Right lobe of liver (tissue), 4 donors: ENCODE results near the gene LGR5.

Experiments used
- POLR2A ChIP-seq: fragments of 450-650 bp; IDR thresholded peaks from one replicate; pipeline ENCODE4 v1.6.1; 2017; ENCODE audit warnings: antibody characterized with exemption, mild to moderate bottlenecking
- TF ChIP-seq, protein P1 (sequence below), 4 donors: fragments of 200-600 bp in 3 of 4; fragments of 450-650 bp in 1 of 4; IDR thresholded peaks; one replicate each; pipeline versions ENCODE4 v1.5.1 to v1.8.0; 2016 to 2022; ENCODE audit warnings: antibody characterized with exemption in 4 of 4, mild to moderate bottlenecking in 2 of 4
- donor health status: DM: no; HTN: no; CAD: no.
- donor health status: DM: no; HTN: no; CAD: no.
- donor health status: DM: no; HTN: yes; CAD: no.

DNA sequence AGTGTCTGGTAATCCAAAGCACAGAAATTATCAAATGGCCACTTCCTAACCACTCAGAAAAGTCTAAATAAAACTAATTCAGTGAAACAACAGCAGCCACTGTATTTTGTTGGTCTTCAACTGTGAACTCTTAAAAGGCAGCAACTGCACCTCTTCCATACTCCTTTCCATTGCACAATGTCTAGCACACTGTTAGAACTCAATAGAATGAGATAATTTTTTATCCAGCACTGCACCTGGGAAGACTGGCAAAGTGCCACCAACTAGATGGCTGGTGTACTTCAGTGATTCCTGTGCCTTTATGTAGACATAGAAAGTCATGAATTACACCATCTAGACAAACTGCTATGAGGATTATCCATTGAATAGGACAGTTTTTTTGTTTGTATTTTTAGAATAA is 26.2 kb downstream of the LGR5 start:
- TF ChIP-seq POLR2A = no peak
- TF ChIP-seq, protein P1, sequence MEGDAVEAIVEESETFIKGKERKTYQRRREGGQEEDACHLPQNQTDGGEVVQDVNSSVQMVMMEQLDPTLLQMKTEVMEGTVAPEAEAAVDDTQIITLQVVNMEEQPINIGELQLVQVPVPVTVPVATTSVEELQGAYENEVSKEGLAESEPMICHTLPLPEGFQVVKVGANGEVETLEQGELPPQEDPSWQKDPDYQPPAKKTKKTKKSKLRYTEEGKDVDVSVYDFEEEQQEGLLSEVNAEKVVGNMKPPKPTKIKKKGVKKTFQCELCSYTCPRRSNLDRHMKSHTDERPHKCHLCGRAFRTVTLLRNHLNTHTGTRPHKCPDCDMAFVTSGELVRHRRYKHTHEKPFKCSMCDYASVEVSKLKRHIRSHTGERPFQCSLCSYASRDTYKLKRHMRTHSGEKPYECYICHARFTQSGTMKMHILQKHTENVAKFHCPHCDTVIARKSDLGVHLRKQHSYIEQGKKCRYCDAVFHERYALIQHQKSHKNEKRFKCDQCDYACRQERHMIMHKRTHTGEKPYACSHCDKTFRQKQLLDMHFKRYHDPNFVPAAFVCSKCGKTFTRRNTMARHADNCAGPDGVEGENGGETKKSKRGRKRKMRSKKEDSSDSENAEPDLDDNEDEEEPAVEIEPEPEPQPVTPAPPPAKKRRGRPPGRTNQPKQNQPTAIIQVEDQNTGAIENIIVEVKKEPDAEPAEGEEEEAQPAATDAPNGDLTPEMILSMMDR (IDR thresholded peaks at IDR 0.05) = no peak
